Fibroblast of pulmonary artery (primary cell): ENCODE results near the gene HERC6.
"Not testable (repeated sequence)": the region's sequence is repeated elsewhere in the genome, so short reads cannot be mapped to it uniquely, and the experiment has no call there.

Source experiments
- DNase-seq: peaks from one replicate; pipeline ENCODE4 v3.0.0-alpha.2; 2010; ENCODE audit warnings: low read depth
- H3K4me3 ChIP-seq: replicated peaks from 2 replicates; pipeline ENCODE4 v1.5.1; 2011; ENCODE audit warnings: low read depth, mild to moderate bottlenecking, control low read depth, low read length, moderate library complexity
- TF ChIP-seq, protein P1 (sequence below): IDR thresholded peaks from 2 replicates; pipeline ENCODE4 v1.5.1; 2011; ENCODE audit warnings: mild to moderate bottlenecking, control low read depth, low read length, inconsistent platforms; ENCODE audit errors: missing control alignments

The HERC6 gene

DNA sequence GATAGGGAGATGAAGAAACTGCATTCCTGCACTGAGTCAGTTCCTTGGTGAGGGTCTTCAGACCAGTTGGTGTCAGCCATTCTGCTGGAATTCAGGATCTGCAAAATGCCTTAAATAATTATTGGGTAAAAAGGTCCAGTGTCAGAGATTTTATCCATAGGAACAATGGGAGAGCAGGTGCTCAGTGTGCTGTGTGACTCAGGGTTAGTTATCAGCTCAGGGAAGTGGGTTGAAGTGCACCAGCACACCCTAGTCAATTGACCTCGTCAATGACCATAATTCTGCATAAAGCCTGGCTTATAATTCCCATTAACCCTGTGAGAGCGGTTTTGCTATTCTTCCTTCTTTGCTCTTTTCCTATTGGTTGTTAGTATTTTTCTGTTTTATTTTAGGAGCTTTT lies 37.3 kb downstream of the HERC6 start:
- TF ChIP-seq, protein P1, sequence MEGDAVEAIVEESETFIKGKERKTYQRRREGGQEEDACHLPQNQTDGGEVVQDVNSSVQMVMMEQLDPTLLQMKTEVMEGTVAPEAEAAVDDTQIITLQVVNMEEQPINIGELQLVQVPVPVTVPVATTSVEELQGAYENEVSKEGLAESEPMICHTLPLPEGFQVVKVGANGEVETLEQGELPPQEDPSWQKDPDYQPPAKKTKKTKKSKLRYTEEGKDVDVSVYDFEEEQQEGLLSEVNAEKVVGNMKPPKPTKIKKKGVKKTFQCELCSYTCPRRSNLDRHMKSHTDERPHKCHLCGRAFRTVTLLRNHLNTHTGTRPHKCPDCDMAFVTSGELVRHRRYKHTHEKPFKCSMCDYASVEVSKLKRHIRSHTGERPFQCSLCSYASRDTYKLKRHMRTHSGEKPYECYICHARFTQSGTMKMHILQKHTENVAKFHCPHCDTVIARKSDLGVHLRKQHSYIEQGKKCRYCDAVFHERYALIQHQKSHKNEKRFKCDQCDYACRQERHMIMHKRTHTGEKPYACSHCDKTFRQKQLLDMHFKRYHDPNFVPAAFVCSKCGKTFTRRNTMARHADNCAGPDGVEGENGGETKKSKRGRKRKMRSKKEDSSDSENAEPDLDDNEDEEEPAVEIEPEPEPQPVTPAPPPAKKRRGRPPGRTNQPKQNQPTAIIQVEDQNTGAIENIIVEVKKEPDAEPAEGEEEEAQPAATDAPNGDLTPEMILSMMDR: no peak
- DNase-seq: no peak
- no peak overlapping the region for H3K4me3 ChIP-seq

DNA sequence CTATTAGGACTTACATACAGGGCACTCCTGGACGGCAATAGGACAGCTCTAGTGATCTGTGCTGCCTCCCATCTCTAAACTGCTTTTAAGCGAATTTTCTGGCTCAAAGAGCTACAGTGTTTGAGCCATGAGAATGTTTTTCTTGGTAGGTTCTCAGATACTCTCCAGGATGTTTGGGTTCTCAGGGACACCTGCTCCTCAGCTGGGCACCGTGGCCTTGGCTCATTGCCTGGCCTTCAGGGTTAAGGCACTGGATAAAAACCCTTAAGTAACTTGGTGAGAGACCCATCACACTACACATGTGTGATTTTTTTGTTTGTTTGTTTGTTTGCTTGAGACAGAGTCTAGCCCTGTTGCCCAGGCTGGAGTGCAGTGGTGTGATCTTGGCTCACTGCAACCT lies 39.8 kb downstream of the HERC6 start:
- H3K4me3 ChIP-seq: no peak overlapping the region
- DNase-seq: no peak
- TF ChIP-seq, protein P1: no peak

DNA sequence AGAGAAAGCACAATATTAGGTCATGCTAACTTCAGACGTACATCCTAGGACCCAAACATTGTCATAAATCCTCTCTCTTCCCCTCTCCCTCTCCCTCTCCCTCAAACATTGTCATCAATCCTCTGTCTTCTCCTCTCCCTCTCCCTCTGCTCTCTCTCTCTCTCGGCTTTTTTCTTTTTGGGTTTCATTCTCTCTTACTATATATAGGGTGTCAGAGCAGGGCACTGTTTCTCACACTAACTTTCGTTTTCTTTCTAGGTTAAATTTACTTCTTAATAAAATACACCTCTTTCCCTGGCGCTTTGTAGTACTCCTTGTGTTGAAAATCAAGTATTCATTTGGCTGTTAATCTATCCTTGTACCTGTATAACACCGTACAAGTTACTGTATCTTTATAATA lies 41.2 kb downstream of the HERC6 start:
- TF ChIP-seq, protein P1: no peak
- H3K4me3 ChIP-seq: no peak overlapping the region
- no peak for DNase-seq

DNA sequence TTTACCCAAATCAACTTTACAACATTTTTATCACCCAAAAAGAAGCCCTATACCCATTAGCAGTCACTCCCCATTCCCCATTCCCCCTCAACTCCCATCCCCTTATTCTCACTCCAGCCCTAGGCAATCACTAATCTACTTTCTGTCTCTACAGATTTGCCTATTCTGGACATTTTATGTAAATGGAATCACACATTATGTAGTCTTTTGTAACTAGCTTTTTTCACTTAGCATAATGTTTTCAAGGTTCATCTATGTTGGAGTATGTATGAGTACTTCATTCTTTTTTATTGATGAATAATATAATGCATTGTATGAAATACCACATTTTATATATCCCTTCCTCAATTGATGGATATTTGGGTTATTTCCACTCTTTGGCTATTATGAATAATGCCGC lies 42.2 kb downstream of the HERC6 start:
- TF ChIP-seq, protein P1: no peak
- DNase-seq: no peak
- no peak overlapping the region for H3K4me3 ChIP-seq

DNA sequence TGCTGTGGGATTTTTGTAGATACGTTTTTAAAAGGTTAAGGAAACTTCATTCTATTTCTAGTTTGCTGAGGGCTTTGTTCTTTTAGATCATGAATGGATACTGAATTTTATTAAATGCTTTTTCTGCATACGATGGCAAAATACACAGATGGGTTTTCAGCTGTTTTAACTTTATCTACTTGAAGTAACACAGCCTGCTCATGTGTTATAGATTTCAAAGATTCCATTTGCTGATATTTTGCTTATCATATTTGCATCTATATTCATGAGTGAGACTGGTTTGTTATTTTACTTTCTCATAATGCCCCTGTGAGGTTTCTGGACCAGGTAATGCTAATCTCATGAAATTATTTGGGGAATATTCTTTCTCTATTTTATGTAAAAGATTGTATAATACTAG lies 43.8 kb downstream of the HERC6 start:
- TF ChIP-seq, protein P1: no peak
- no peak for DNase-seq
- H3K4me3 ChIP-seq: no peak overlapping the region

DNA sequence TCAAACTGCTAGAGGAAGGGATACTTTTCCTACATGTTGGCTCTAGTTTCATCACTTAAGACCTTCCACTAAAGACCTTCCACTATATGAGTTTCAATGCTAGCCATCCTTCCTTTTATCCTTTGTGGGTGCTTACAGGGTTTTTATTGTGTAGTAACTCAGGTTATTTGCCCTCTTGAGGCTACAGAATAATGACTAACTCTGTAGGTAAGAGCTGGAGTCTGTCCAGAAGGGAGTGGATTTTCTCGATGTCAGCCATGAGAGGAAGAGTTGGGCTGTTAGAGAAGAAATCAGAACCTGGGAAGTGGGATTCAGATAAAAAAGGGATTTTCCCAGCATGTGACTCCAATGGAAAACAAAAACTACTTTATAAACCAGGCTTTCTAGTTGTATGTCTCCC lies 50.7 kb downstream of the HERC6 start:
- no peak overlapping the region for H3K4me3 ChIP-seq
- TF ChIP-seq, protein P1: no peak
- no peak for DNase-seq

DNA sequence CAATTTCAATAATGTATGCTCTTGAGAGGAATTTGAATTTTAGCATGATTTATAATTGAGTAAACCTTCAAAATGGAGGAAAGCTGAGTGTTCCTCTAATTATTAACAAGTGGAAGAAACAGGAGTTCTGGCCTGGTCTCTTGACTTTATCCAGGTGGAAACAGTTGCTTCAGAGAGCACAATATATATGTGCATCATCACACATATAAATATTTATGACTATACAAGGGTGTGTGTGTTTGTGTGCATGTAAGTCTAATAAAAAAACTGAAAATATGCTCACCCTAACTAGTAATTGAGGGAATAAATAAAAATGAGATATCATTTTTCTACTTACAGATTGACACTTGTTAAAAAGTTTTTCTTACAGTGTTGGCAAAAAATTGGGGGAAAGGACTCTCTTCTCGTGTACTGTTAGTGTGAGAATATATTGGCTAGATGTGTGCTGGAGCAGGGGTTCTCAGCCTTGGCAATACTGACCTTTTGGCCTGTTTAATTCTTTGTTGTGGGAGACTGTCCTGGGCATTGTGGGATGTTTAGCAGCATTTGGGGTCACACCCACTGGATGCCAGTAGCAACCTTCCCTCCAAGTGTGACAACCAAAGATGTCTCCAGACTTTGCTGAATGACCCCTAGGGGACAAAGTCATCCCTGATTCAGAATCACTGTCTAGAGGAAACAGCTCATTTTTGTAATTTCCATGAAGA lies 57.5 kb downstream of the HERC6 start:
- H3K4me3 ChIP-seq: no peak overlapping the region
- DNase-seq: no peak
- TF ChIP-seq, protein P1: no peak

DNA sequence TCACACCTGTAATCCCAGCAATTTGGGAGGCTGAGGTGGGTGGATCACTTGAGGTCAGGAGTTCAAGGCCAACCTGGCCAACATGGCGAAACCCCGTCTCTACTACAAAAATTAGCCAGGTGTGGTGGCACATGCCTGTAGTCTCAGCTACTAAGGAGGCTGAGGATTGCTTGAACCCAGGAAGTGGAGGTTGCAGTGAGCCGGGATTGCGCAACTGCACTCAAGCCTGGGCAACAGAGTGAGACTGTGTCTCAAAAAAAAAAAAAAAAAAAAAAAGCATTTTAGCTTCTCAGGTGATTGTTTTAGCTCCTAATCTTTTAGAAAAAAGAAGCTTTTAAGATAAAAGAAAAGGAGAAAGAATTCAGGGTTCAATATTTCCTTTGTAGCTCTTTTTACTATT lies 59.2 kb downstream of the HERC6 start:
- DNase-seq, H3K4me3 ChIP-seq: not testable (repeated sequence)
